DND-41 (cell line): ENCODE data around the gene HECTD4.

ENCODE experiments used
- CTCF ChIP-seq: IDR thresholded peaks from 2 replicates; pipeline ENCODE4 v1.5.1; 2012; ENCODE audit warnings: borderline replicate concordance, low read length, moderate library complexity, mild to moderate bottlenecking; ENCODE audit not compliant: poor library complexity, severe bottlenecking; ENCODE audit errors: extremely low read depth
- EZH2 ChIP-seq: IDR thresholded peaks from 3 replicates; pipeline ENCODE4 v1.6.1; 2012; ENCODE audit warnings: borderline replicate concordance, low read depth, mild to moderate bottlenecking, moderate library complexity, low read length, inconsistent platforms; ENCODE audit not compliant: severe bottlenecking

- no peak for TF ChIP-seq CTCF
- TF ChIP-seq EZH2 = no peak
Measured at GRCh38 chr12:112178796-112179195, 203.4 kb downstream of the HECTD4 start.
